GM19395 (cell line): ENCODE data around the gene CARS1.

ENCODE experiments used
- ATAC-seq: cut with Tn5 transposase; IDR thresholded peaks from one replicate; pipeline ENCODE4 v1.9.1; 2021; ENCODE audit warnings: mild to moderate bottlenecking, moderate library complexity; ENCODE audit not compliant: unreplicated experiment

The CARS1 gene

DNA sequence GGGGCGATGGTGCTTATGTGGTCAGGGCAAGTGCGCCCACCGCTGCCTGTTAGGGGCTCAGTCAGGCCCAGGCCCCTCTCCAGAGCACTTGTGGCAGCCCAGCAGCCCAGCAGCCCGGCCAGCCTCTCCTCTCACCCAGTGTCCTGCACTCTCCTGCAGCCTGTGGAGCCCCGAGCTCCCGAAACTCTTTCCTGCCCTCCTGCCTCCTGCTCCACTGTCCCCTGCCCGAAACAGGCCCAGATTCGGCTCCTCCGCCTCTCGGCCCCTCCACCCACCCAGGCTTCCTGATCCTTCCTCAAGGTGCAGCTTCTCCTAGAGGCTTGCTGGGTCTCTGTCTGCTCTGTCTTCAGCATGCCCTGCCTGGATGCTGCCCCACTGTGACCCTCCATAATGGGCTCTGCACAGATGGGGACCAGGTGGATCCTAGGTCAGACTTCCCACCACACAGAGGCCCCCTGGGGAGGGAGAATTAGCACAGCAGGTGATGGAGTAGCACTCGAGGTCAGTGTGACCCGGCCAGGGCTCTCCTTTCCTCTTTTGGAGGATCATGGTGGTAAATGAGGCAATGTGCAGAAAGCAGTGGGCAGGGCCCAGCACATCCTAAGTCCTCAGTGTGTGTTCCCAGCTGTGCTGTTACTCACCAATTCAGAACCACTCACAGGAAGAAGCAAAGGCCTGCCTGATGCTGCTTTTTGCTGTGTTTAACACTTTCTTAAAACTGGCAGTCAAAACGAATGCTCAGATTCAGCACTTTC lies 46.5 kb downstream of the CARS1 start:
- ATAC-seq, result no peak

- no peak for ATAC-seq
Measured at GRCh38 chr11:3010004-3010403, 47.2 kb downstream of the CARS1 start.

GRCh38 chr11:3009481-3009880 lies 47.7 kb downstream of the CARS1 start:
- ATAC-seq, result no peak

- ATAC-seq, result no peak
Measured at GRCh38 chr11:3008746-3009336, 48.4 kb downstream of the CARS1 start.

- no peak for ATAC-seq
Measured at GRCh38 chr11:3007404-3008010, 49.7 kb downstream of the CARS1 start.

DNA sequence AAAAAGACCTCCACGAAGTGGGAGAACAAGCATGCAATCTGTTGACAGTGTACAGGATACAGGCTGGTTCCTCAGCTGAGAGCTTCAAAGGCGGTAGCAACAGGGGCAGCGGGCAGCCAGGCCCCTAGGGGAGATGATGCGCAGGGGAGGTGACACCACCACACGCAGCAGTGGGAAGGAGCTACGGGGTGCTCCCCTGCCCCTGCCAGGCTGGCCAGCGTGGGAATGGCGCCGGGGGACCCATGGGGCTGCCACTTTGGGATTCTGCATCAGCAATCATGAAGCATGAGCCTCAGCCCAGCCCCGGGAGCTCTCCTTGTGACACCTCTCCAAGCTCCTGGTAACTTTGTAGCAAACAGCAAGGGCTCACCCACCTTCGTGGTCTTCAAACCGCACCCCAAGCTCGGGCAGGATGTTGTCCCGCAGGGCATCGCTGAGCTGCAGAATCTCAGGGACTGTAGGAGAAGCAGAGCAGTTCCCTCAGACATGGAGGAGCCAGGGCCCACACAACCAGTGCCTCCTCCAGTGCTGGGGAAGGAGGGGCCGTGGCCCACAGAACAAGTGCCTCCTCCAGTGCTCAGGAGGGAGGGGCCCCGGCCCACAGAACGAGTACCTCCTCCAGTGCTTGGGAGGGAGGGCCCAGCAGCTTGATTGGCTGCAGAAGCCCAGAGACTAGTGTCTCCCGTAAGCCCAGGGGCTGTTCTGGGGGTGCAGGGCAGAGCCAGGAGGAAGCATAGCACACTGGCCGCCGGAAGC lies 50.5 kb downstream of the CARS1 start:
- ATAC-seq, result no peak

DNA sequence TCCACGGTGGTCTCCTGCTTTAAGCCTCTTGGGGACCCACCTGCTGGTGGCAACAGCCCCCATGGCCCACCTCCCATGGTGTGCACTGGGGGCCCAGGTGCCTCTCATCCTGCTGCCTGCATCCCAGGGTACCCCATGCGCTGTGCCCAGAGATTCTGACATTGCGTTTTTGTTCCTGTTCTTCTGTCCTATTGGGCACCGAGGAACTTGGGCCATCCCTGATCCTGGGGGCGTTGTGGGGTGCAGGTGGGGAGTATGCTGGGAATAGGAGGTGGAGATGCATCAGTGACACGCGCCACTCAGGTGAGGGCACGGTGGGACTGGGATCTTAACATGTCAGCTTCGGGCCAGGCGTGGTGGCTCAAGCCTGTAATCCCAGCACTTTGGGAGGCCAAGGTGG lies 52.7 kb downstream of the CARS1 start:
- ATAC-seq, result no peak

- ATAC-seq, result no peak
Measured at GRCh38 chr11:3003396-3004231, 53.6 kb downstream of the CARS1 start.

DNA sequence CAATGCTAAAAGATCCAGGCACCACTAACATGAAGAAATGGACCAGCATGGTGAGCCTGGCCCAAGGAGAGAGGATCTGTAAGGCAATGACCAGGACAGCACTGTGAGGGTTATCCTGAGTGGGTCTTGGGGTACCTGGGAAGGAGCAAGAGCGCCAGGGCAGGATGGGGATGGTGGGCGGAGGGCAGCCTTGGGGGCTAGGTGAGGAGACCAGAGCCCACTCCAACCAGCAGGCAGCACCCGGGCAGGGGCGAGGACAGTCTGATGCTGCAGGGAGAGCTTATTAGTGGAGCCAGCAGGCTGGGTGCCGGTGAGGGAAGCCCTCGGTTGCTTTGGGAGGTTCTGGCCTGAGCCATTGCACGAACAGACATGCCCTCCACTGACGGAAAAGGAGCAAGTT lies 54.4 kb downstream of the CARS1 start:
- no peak for ATAC-seq

DNA sequence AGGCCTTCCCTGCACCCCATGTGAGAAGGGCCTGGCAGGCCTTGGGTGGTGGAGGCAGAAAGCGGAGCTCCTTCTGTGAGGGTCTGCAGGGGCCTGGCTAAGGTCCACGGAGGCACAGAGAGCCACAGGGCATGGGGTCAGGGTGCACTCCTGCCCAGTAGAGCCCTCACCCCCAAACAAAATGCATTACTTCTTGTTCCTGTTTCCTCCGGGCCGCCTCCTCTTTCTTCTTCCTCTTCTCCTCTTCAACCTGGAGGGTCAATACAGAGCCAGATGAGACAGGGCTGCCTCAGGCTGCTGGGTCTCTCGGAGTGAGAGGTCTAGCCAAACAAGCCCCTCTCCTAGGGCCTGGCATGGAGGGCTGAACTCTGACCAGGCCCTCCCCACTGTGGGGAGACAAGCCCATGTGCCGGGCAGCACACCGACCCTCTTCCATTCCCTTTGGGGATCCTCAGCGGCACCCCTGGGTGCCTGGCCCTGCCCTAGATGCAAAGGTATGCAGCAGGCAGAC lies 54.8 kb downstream of the CARS1 start:
- no peak for ATAC-seq

GRCh38 chr11:3001496-3001895 lies 55.7 kb downstream of the CARS1 start:
- no peak for ATAC-seq

GRCh38 chr11:3000032-3000961 lies 56.9 kb downstream of the CARS1 start:
- no peak for ATAC-seq

DNA sequence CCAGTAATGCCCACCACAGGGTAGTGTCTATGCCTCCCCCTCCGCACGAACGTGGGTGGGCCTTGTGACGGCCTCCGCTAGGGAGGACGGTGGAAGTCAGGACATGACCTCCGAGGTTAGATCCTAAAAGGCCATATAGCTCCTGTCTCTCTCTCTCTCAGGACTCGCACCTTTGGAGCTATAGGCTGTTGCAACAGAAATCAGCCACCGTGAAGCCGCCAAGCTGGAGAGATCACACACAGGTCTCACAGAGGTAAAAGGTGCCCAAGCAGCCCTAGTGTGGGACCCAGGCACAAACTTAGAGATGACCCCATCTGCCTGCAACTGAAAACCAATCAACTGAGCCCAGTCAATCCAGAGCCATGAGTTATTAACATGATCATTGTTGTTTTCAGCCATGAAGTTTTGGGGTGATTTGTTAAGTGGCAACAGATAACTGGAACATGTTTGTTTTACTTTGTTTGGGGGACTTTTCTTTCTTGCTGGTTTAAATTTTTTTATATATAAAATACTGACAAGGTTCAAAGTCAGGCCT lies 57.7 kb downstream of the CARS1 start:
- no peak for ATAC-seq

DNA sequence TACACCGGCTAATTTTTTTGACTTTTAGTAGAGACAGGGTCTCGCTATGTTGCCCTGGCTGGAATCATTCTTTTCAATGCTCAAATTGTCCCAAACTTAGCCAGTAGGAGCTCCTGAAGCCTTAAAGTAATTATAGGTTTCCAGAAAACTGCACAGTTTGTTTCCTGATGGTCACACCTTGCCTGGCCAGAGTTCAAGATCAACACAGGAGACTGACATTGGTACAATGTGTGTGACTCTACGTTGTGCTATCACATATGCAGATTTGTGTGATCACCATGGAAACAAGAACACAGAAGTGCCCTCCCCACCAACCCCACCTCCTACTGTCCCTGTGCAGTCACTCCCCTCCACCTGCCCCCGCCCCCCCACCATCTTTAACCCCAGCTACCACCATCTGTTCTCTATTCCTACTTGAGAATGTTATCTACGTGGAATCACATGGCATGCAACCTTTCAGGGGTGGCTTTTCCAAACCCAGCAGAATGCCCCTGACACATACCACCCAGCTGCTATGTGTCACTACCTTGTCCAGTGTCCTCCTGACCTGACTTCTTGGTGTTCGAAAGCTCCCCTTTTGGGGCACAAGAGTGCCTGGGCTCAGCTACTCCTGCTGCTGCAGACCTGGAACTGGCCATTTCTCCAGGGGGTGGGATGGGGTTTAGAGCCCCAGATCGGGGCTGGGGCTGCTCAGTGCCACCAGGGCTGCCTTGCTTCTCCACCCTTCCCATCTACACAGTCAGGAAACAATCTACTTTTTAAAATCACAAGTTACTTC lies 59.0 kb downstream of the CARS1 start:
- ATAC-seq, result no peak

- ATAC-seq, result no peak
Measured at GRCh38 chr11:2997406-2997805, 59.8 kb downstream of the CARS1 start.

GRCh38 chr11:2996976-2997375 lies 60.2 kb downstream of the CARS1 start:
- ATAC-seq, result no peak

DNA sequence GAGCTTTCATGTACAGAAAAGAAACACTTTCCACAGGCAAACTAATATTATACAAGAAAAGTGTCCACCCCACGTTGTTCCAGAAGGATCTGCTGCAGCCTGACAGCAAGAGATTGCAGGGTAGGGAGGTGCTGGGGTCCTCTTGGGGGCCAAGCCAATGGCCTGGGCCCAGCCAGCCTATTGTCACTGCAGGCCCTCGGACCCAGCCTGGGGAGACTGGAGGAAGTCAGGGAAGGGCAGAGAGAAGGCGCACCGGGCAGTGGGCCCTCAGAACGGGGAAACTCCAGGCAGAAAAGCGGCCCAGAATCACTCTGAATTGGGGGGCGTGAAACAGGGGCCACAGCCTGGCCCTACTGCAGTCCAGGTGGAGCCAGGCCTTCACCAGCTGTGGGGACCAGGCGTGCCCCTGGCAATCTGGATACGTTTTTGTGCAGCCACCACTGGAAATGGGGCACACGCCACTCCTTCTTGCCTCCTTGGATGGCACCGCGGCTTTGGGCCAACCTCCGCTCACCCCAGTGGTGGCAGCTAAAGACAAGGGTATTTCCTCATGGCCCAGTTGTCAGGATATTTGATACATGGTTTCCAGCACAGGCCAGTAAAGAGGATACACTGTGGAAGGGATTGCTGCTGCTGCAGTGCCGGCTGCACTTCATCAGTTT lies 61.2 kb downstream of the CARS1 start:
- ATAC-seq, result no peak

GRCh38 chr11:2995031-2995561 lies 62.1 kb downstream of the CARS1 start:
- ATAC-seq, result no peak
